Thyroid gland (tissue), 4 donors: ENCODE results near the gene ACHE.

Experiments used
- CTCF ChIP-seq, 6 experiments: fragments of 200-600 bp in 3 of 6; fragments of 450-650 bp in 3 of 6; sonication (generic) in 3 of 6; IDR thresholded peaks; one replicate each; pipeline ENCODE4 v1.5.1; 2016 to 2019; ENCODE audit warnings: antibody characterized with exemption in 6 of 6, mild to moderate bottlenecking in 2 of 6, inconsistent platforms in 1 of 6, moderate library complexity in 1 of 6
- POLR2A ChIP-seq, 2 donors: fragments of 450-650 bp; IDR thresholded peaks; one replicate each; pipeline ENCODE4 v1.6.1; 2017; ENCODE audit warnings: antibody characterized with exemption in 2 of 2, mild to moderate bottlenecking in 2 of 2, moderate library complexity in 1 of 2

DNA sequence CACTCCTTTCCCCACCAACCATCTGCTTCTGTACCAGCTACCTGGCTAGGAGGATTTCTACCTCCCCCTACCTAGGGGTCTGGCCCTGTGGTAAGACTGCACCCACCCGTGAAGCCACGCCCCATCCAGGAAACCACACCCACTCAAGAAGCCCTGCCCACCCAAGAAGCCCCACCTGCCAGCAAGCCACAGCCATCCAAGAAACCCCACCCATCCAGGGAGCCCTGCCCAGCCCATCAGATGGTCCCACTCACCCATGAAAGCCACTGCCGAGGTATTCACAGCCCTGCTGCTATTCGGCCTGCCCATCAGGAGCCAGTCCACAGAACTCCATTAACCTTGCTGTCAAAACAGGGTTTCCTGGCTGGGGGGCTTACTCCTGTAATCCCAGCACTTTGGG lies 38.0 kb upstream of the ACHE start:
- TF ChIP-seq CTCF (IDR thresholded peaks at IDR 0.05) (no peak), POLR2A (IDR thresholded peaks at IDR 0.05) (no peak)
